Measurements from ENCODE around the gene ITFG1.

GRCh38 chr16:47316442-47317015, 144.3 kb downstream of the ITFG1 start:
- TF ChIP-seq CTCF (IDR thresholded peaks at IDR 0.05) (no peak), POLR2A (IDR thresholded peaks at IDR 0.05) (no peak)

All from transverse colon (tissue), 3 donors.